IgD-negative memory B cell (primary cell): ENCODE data around the gene ZNRF1. TPM values are rescaled to one million over a fixed set of nuclear protein-coding genes. Genes with fewer than 3 reads are reported as not detected.
A peak's percentile ranks its signal among the peaks of the same experiment; 100 is the strongest.

Source experiments
- H3K27ac Mint-ChIP-seq, 3 donors: one replicate each; pipeline ENCODE4 v1.8.0; 2020 to 2022; ENCODE audit warnings: mild to moderate bottlenecking in 3 of 3, mixed read lengths in 3 of 3, moderate library complexity in 1 of 3
- H3K27me3 Mint-ChIP-seq: one replicate; pipeline ENCODE4 v1.8.0; 2021; ENCODE audit warnings: mixed read lengths
- H3K36me3 Mint-ChIP-seq: one replicate; pipeline ENCODE4 v1.8.0; 2020; ENCODE audit warnings: mild to moderate bottlenecking, mixed read lengths
- H3K4me1 Mint-ChIP-seq, 3 donors: one replicate each; pipeline ENCODE4 v1.8.0; 2020 to 2022; ENCODE audit warnings: mixed read lengths in 3 of 3, mild to moderate bottlenecking in 1 of 3
- H3K4me3 Mint-ChIP-seq, 4 donors: one replicate each; pipeline ENCODE4 v1.8.0; 2020 to 2022; ENCODE audit warnings: mild to moderate bottlenecking in 4 of 4, mixed read lengths in 4 of 4, moderate library complexity in 3 of 4
- H3K9me3 Mint-ChIP-seq, 3 donors: one replicate each; pipeline ENCODE4 v1.8.0; 2020 to 2021; ENCODE audit warnings: mixed read lengths in 3 of 3, mild to moderate bottlenecking in 1 of 3
- polyA plus RNA-seq: library from polyadenylated mRNA; unstranded; fragments of 300-500 nt; fragmentation: Illumina TruSeq; gene quantifications from one replicate; pipeline ENCODE4 v1.2.3, GENCODE V29; 2021

The ZNRF1 gene
- polyA plus RNA-seq, 1 donor from 2014 or later: not detected

DNA sequence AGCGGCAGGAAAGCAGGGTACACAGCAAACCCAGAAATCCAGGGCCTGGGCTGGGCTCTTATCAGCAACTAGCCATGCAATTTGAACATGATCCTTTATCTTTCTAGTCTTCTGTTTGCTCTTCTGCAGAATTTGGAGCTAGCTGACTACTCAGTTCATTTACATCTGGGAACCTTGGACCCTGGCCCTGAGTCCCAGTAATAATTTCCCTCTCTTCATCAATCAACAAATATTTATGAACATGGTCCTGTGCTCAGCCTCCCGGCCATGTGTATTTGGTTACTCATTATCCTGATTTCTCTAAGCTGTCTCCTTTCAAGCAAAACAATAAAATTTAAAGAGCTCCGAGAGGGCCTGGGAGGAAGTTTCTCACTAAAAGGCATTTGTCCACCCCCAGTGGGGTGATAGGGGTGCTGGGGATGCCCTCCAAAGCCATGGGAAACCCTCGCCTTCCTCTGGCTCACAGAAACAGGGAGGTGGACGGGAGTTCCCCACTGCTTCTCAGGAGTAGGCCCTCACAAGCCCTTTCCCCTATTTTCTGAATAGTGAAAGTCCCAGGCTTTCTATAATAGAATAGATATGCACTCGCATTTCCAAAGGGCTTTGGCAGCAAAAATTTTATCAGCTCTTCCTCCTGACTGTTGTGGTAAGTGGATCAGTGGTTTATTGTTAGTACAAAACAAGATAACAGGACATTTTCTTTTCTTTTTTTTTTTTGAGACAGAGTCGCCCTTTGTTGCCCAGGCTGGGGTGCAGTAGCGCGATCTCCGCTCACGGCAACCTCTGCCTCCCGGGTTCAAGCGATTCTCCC, 7.0 kb upstream of the ZNRF1 start:
- H3K4me3 Mint-ChIP-seq: no peak overlapping the region

DNA sequence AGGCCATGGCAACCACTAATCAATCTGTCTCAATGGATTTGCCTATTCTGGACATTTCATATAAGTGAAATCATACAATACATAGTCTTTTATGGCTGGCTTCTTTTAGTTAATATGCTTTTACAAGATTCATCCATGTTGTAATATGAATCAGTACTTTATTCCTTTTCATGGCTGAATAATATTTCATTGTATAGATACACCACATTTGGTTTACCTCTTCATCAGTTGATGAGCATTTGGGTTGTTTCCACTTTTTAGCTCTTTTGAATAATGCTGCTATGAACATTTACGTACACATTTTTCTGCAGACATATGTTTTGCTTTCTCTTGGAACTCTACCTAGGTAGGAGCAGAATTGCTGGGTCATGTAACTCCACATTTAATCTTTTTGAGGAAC, 2.8 kb upstream of the ZNRF1 start:
- Mint-ChIP-seq H3K4me1 (peaks cover 10 to 11% (median 10%) of the 10 kb centered on the region in 3 donors), H3K27ac (no peak overlapping the region), H3K4me3 (peak overlapping the region in 1 of 4 donors; percentile 54), H3K9me3 (no peaks in the 10 kb centered on the region), H3K27me3 (peaks cover 31% of the 10 kb centered on the region), H3K36me3 (no peaks in the 10 kb centered on the region)

More for the DNA sequence above, 7.0 kb upstream of the ZNRF1 start:
- Mint-ChIP-seq H3K27ac (no peak overlapping the region), H3K36me3 (no peaks in the 10 kb centered on the region), H3K9me3 (no peaks in the 10 kb centered on the region), H3K27me3 (peaks cover 16% of the 10 kb centered on the region), H3K4me1 (no peaks in the 10 kb centered on the region)

DNA sequence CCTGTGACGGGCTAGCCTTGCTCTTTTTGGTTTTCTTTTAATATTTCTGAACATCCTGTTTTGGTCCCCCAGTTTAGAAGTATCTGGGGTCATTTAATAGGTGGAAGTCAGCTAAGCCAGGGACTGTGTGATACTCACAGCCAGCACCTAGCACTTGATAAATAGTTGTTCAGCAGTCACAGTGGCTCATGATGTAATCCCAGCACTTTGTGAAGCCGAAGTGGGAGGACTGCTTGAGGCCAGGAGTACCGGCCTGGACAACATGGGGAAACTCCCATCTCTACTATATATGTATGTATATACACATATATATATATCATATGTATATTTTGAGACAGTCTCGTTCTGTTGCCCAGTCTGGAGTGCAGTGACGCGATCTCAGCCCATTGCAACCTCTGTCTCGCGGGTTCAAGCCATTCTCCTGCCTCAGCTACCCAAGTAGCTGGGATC, 1.8 kb upstream of the ZNRF1 start:
- peak overlapping the region in 1 of 4 donors; percentile 54 for H3K4me3 Mint-ChIP-seq
- H3K36me3 Mint-ChIP-seq: no peaks in the 10 kb centered on the region
- no peaks in the 10 kb centered on the region for H3K9me3 Mint-ChIP-seq
- H3K27ac Mint-ChIP-seq: no peak overlapping the region
- peaks cover 30% of the 10 kb centered on the region for H3K27me3 Mint-ChIP-seq
- peaks cover 10 to 11% (median 10%) of the 10 kb centered on the region in 3 donors for H3K4me1 Mint-ChIP-seq

DNA sequence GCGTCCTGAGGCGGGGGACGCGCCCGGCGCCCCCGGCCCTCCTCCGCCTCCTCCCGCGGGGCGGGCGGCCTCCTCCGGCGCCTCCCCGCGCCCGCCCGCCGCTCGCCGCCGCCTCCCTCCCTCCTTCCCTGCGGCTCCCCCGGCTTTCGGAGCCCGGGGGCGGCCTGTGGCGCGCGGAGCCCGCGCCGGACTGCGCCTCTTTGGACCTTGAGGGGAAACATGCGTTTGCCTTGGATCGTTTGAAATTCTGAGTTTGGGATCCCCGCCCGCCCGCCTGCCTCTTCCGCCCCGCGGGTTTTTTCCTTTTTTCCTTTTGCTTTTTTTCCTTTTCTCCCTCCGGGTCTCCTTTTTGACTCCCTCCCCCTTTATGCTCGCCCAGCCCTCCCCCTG, 390 bp downstream of the ZNRF1 start:
- Mint-ChIP-seq H3K9me3 (no peaks in the 10 kb centered on the region), H3K27ac (no peak overlapping the region), H3K4me3 (peak overlapping the region in 3 of 4 donors; percentile 70 to 83 (median 77)), H3K36me3 (no peaks in the 10 kb centered on the region), H3K27me3 (peaks cover 35% of the 10 kb centered on the region), H3K4me1 (peaks cover 10 to 11% (median 10%) of the 10 kb centered on the region in 3 donors)

DNA sequence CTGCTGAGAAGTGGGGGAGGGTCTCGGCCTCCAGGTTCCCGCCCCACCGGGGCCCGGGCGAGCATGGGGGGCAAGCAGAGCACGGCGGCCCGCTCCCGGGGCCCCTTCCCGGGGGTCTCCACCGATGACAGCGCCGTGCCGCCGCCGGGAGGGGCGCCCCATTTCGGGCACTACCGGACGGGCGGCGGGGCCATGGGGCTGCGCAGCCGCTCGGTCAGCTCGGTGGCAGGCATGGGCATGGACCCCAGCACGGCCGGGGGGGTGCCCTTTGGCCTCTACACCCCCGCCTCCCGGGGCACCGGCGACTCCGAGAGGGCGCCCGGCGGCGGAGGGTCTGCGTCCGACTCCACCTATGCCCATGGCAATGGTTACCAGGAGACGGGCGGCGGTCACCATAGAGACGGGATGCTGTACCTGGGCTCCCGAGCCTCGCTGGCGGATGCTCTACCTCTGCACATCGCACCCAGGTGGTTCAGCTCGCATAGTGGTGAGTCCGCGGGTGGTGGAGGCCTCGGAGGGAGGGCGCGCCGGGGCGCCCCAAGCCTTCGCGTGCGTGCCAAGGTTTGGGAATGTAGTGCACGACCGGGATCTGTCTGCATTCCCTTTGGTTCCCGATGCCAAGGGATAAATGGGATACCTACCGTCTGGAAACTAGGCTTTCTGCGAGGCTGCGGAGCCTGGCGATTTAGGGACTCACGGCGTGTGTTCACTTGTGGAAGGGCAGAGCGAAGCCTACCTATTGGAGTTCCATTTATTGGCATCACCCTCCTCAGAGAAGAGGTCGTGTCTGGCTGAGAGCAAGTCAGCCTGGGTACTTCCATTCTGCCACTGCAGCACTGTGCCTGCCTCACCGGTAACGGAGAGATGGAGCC, 1.0 kb downstream of the ZNRF1 start:
- Mint-ChIP-seq H3K4me1 (peaks cover 10 to 11% (median 10%) of the 10 kb centered on the region in 3 donors), H3K36me3 (no peaks in the 10 kb centered on the region), H3K9me3 (no peaks in the 10 kb centered on the region), H3K4me3 (peak overlapping the region; percentile 70 to 91 (median 82)), H3K27me3 (peaks cover 35% of the 10 kb centered on the region), H3K27ac (peak overlapping the region in 2 of 3 donors; percentile 63 to 67)

DNA sequence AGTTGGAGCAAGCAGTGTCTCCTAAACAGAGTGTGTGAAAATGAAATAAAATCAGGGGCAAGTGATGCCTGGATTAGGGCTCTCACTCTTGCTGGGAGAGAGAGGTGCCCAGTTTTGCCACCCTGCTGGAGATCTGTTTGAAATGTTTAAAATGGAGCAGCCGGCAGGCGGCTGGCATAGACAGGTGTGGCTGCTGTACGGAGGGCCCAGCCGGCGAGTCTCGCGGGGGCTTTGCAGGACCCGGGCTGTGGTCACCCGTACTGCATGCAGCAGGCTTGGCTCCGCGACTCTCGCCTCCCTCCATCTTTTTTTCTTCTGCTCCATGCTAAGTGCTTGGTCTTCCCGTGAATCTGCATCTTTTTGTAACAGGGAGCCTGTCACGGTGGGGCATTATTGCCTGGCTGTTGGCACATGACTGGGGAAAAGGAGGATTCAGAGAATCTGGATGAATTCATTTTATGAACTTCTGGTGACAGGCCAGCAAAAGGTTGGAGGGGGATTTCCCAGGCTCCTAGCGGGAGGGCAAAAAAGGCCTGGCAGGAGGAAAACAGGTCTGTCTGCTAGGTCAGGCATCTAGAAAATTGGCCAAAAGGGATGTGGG, 1.8 kb downstream of the ZNRF1 start:
- Mint-ChIP-seq H3K27me3 (peaks cover 35% of the 10 kb centered on the region), H3K4me1 (peaks cover 10 to 11% (median 10%) of the 10 kb centered on the region in 3 donors), H3K27ac (peak overlapping the region in 2 of 3 donors; percentile 63 to 67), H3K9me3 (no peaks in the 10 kb centered on the region), H3K36me3 (no peaks in the 10 kb centered on the region), H3K4me3 (peak overlapping the region; percentile 67 to 91 (median 82))

DNA sequence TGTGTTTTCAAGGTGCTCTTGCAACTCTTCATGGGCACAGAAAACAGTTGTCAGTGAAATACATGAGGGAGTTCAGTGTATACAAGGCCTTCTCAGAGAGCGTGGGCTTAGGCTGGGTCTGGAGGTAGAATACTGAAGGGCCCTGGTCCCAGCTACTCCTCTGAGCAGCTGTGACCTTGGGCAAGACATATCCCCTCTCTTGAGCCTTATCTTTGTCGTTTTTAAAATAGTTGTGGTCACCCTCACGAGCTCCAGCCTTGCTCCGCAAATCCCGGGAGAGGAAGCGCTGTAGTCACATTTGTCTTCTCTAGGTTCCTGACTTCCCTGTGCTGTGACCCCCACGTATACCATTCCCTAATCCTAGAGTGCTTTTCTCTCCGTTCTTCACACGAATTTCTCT, 3.6 kb downstream of the ZNRF1 start:
- no peaks in the 10 kb centered on the region for H3K9me3 Mint-ChIP-seq
- H3K4me3 Mint-ChIP-seq: peak overlapping the region in 1 of 4 donors; percentile 11
- H3K27me3 Mint-ChIP-seq: peaks cover 28% of the 10 kb centered on the region
- H3K36me3 Mint-ChIP-seq: no peaks in the 10 kb centered on the region
- peaks cover 10 to 11% (median 11%) of the 10 kb centered on the region in 3 donors for H3K4me1 Mint-ChIP-seq
- H3K27ac Mint-ChIP-seq: peak overlapping the region in 1 of 3 donors; percentile 7

DNA sequence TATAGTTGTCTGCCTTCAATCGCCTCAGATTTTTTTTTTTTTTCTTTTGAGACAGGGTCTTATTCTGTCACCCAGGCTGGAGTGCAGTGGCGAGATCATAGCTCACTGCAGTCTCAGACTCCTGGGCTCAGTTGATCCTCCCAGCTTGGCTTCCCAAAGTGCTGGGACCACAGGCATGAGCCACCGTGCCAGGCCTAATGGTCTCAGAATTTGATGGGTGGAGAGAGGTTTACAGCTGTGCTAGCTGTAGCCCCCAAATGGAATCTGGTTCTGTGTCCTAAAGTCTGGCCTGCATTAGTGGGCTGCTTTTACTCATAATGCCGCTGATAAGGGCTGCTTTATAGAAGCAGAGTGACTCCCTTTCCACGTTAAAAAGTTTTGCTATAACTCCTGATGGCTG, 5.1 kb downstream of the ZNRF1 start:
- peaks cover 23% of the 10 kb centered on the region for H3K27me3 Mint-ChIP-seq
- no peaks in the 10 kb centered on the region for H3K36me3 Mint-ChIP-seq
- peaks cover 5 to 7% (median 6%) of the 10 kb centered on the region in 3 donors for H3K4me1 Mint-ChIP-seq
- no peak overlapping the region for H3K4me3 Mint-ChIP-seq
- no peaks in the 10 kb centered on the region for H3K9me3 Mint-ChIP-seq
- no peak overlapping the region for H3K27ac Mint-ChIP-seq

DNA sequence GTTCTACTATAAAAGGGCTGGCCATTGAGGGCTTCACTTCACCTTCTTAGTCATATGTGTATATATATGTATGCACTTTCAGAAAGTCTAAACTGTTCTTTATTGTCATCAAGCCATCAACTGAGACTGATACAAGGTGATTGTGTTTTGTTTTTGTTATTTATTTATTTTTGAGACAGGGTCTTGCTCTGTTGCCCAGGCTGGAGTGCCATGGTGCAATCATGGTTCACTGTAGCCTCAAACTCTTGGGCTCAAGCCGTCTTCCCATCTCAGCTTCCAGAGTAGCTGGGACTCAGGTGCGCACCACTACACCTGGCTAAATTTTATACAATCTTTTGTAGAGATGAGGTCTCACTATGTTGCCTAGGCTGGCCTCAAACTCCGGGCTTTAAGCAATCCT, 5.6 kb downstream of the ZNRF1 start:
- H3K27ac Mint-ChIP-seq: no peak overlapping the region
- H3K9me3 Mint-ChIP-seq: no peaks in the 10 kb centered on the region
- H3K27me3 Mint-ChIP-seq: peaks cover 23% of the 10 kb centered on the region
- no peaks in the 10 kb centered on the region for H3K36me3 Mint-ChIP-seq
- peaks cover 5 to 7% (median 6%) of the 10 kb centered on the region in 3 donors for H3K4me1 Mint-ChIP-seq
- no peak overlapping the region for H3K4me3 Mint-ChIP-seq

DNA sequence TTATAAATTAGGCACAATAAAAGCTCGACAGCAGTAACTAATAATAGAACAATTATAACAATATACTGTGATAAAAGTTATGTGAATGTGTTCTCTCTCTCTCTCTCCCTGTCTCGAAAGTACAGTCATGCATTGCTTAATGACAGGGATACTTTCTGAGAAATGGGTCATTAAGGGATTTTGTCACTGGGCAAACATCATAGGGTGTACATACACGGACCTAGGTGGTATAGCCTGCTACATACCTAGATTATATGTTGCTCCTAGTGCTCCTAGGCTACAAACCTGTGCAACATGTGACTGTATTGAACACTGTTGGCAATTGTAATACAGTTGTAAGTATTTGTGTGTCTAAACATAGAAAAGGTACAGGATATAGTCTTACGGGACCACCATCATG, 6.9 kb downstream of the ZNRF1 start:
- H3K9me3 Mint-ChIP-seq: no peaks in the 10 kb centered on the region
- no peak overlapping the region for H3K27ac Mint-ChIP-seq
- H3K4me1 Mint-ChIP-seq: peaks cover 0 to 1% (median 0%) of the 10 kb centered on the region in 3 donors
- H3K27me3 Mint-ChIP-seq: peaks cover 15% of the 10 kb centered on the region
- no peaks in the 10 kb centered on the region for H3K36me3 Mint-ChIP-seq
- H3K4me3 Mint-ChIP-seq: no peak overlapping the region

DNA sequence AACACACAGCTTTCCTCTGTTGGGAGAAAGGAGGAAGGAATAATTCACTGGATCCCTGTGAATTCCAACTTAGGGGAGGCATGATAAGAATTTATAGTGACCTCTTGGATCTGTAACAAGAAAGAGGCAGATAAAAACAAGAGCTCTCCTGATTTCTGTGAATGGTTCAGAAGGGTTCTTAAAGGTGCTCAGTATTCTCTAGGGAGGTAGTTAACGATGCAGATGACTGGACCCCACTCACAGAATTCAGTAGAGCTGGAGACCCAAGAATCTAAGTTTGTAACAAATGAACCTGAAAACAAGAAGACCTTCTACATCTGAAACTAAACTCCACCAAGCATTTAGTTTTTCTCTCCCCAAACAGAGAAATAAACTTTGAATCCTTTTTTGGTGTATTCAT, 8.6 kb downstream of the ZNRF1 start:
- no peaks in the 10 kb centered on the region for H3K36me3 Mint-ChIP-seq
- peaks cover under 1 to 6% (median 5%) of the 10 kb centered on the region in 3 donors for H3K4me1 Mint-ChIP-seq
- H3K27me3 Mint-ChIP-seq: peaks cover 8% of the 10 kb centered on the region
- H3K4me3 Mint-ChIP-seq: peak overlapping the region in 1 of 4 donors; percentile 41
- no peaks in the 10 kb centered on the region for H3K9me3 Mint-ChIP-seq
- H3K27ac Mint-ChIP-seq: no peak overlapping the region

DNA sequence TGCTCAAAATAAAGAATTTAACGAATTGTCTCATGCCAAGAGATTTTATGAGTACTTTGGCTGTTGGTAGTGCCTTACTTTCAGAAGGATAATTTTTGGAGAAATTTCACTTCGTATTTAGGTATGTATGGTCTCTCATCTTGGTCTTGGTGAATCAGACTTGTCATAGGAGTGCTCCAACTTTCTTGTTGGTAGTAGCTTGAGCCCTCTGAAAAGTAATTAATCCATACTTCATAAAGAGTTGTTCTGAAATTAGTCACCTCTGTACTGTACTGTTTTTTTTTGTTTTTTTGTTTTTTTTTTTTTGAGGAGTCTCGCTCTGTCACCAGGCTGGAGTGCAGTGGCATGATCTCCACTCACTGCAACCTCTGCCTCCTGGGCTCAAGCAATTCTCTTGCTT, 11.6 kb downstream of the ZNRF1 start:
- Mint-ChIP-seq H3K4me1 (peaks cover 4 to 10% (median 9%) of the 10 kb centered on the region in 3 donors), H3K27me3 (peaks cover 3% of the 10 kb centered on the region), H3K36me3 (no peaks in the 10 kb centered on the region), H3K27ac (no peak overlapping the region), H3K4me3 (no peak overlapping the region), H3K9me3 (no peaks in the 10 kb centered on the region)

DNA sequence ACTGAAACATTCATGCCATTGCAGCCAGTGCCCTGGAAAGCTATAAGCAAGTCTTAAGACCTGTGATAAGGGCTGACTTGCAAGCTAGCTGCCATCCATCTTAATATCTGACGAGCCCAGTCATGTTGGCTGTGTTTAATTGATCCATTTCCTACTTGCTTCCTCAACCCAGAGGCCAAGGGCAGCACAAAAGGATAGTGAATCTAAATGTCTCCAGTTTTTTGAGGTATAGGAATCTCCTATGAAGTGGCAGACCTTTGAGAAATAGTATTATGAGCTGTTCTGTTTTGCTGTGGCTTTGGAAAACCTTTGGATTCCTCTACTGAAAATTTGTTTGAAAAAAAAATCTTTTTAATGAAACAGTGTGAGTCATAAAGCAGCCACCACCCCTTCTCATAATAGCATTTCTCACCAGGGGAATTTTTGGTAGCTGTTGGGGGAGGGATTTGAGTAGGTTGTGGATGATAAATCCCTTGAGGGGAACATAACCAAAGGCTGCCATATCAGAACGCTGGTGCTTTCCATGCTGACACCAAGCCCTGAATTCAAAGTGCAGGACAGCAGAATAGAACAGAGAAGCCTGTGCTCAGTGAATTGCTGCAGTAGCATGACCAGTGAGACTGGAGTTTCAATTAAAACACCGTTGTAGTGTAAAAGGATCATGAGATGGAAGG, 12.9 kb downstream of the ZNRF1 start:
- H3K27ac Mint-ChIP-seq: peak overlapping the region in 1 of 3 donors; percentile 4
- no peaks in the 10 kb centered on the region for H3K9me3 Mint-ChIP-seq
- peaks cover 3% of the 10 kb centered on the region for H3K27me3 Mint-ChIP-seq
- no peak overlapping the region for H3K4me3 Mint-ChIP-seq
- no peaks in the 10 kb centered on the region for H3K36me3 Mint-ChIP-seq
- peaks cover 4 to 10% (median 9%) of the 10 kb centered on the region in 3 donors for H3K4me1 Mint-ChIP-seq

DNA sequence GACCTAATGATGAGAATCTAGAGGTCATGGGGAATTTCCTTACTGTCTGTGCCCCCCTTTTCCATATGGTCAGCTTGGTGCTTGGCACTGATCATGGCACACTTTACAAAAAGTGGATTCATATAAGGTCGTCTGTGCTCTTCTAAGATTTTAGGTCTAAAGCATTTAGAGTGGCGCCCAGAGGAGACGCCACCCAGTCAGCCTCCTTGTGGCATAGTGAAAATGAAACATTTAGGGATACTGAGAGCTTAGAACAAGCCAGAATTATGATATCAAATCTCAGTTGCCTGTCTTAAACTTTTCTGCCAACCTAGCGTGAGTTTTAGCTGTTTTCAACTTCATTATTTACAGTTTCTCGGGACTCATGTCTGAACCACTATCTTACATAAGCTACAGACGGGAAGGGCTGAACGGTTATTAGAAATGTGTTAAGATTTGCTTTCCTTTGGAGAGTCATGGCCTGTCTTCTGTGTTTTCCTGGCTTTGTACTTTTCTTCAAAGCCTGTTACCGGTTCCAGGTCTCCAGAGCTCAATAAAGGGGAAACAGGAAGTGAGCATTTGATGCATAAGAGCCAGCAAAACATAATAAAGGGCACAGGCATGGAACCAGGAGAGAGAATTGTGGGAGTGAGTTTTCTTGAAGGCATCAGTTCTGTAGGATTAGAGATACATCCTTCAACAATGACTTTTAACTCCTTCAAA, 13.7 kb downstream of the ZNRF1 start:
- Mint-ChIP-seq H3K4me3 (peak overlapping the region in 2 of 4 donors; percentile 73 to 79), H3K36me3 (no peaks in the 10 kb centered on the region), H3K27ac (peak overlapping the region in 2 of 3 donors; percentile 4 to 9), H3K9me3 (no peaks in the 10 kb centered on the region), H3K4me1 (peaks cover 4 to 10% (median 8%) of the 10 kb centered on the region in 3 donors), H3K27me3 (peaks cover 3% of the 10 kb centered on the region)
